Measurements from ENCODE around the gene CSRP3.

GRCh38 chr11:19237813-19238212, 36.0 kb upstream of the CSRP3 start:
- no peak for TF ChIP-seq CTCF (conservative IDR thresholded peaks at IDR 0.05; ENCODE audit: low read depth, low read length)
- TF ChIP-seq POLR2A (IDR thresholded peaks at IDR 0.05; ENCODE audit: low read depth, low read length) = no peak
- TF ChIP-seq BHLHE40 (IDR thresholded peaks at IDR 0.05; ENCODE audit: low read depth, low read length) = no peak
- no peak for TF ChIP-seq ELK1 (IDR thresholded peaks at IDR 0.05; ENCODE audit: borderline replicate concordance, low read depth, low read length)
- no peak for TF ChIP-seq MXI1 (IDR thresholded peaks at IDR 0.05; ENCODE audit: borderline replicate concordance, low read depth, low read length)
- TF ChIP-seq RCOR1 (IDR thresholded peaks at IDR 0.05; ENCODE audit: insufficient replicate concordance, low read length) = no peak
- TF ChIP-seq RAD21 (IDR thresholded peaks at IDR 0.05; ENCODE audit: low read length) = no peak
- no peak for TF ChIP-seq CEBPB (IDR thresholded peaks at IDR 0.05; ENCODE audit: low read depth, low read length)
- no peak for TF ChIP-seq FOS (IDR thresholded peaks at IDR 0.05; ENCODE audit: low read depth, low read length)

All from IMR-90 (cell line).